Epidermal melanocyte (primary cell): ENCODE measurements around the gene SLC29A1.

Experiments used
- DNase-seq: peaks from one replicate; pipeline ENCODE4 v3.0.0; 2011; ENCODE audit warnings: low spot score; ENCODE audit not compliant: insufficient read length

The SLC29A1 gene

GRCh38 chr6:44254191-44255104, 31.1 kb downstream of the SLC29A1 start:
- DNase-seq: no peak

GRCh38 chr6:44255105-44255808, 31.9 kb downstream of the SLC29A1 start:
- DNase-seq: no peak

- no peak for DNase-seq
Observed at GRCh38 chr6:44255871-44256774, 32.7 kb downstream of the SLC29A1 start.

- DNase-seq: no peak
Observed at GRCh38 chr6:44256775-44257024, 33.3 kb downstream of the SLC29A1 start.

GRCh38 chr6:44257025-44257752, 33.8 kb downstream of the SLC29A1 start, which contains the start of gene SLC35B2:
SLC35B2 (minus strand) TSS chr6:44257528; CDS start chr6:44257410, 118 bp downstream.
- peak; percentile 88 for DNase-seq

GRCh38 chr6:44257753-44258324, 34.4 kb downstream of the SLC29A1 start:
- DNase-seq: no peak

- no peak for DNase-seq
Observed at GRCh38 chr6:44258325-44258863, 35.0 kb downstream of the SLC29A1 start.

GRCh38 chr6:44258921-44259320, 35.5 kb downstream of the SLC29A1 start:
- DNase-seq: no peak

- no peak for DNase-seq
Observed at GRCh38 chr6:44260011-44260410, 36.6 kb downstream of the SLC29A1 start.

GRCh38 chr6:44260451-44261297, 37.3 kb downstream of the SLC29A1 start:
- no peak for DNase-seq

- no peak for DNase-seq
Observed at GRCh38 chr6:44261581-44261980, 38.2 kb downstream of the SLC29A1 start.

GRCh38 chr6:44262467-44263353, 39.3 kb downstream of the SLC29A1 start:
- DNase-seq: no peak

- DNase-seq: no peak
Observed at GRCh38 chr6:44263354-44264100, 40.1 kb downstream of the SLC29A1 start.

- no peak for DNase-seq
Observed at GRCh38 chr6:44264154-44265006, 41.0 kb downstream of the SLC29A1 start.

- DNase-seq: peak; percentile 97
Observed at GRCh38 chr6:44265007-44265721, 41.8 kb downstream of the SLC29A1 start, which contains the start of gene NFKBIE. NFKBIE (minus strand) TSS chr6:44265551; CDS start chr6:44265346, 205 bp downstream.

GRCh38 chr6:44265722-44266233, 42.4 kb downstream of the SLC29A1 start:
- DNase-seq: no peak
